HEK293 (cell line): ENCODE results near the gene SHISA9.

Experiments
- CTCF ChIA-PET: fragments of 350-600 bp; formaldehyde crosslinking; extraction: SDS; loops from one replicate; lab custom pipeline; 2021; ENCODE audit warnings: antibody characterized with exemption; lab: Yijun Ruan, JAX
- POLR2A ChIA-PET: fragments of 300-600 bp; formaldehyde crosslinking; extraction: SDS; loops from one replicate; lab custom pipeline; 2020; ENCODE audit warnings: antibody characterized with exemption, inconsistent platforms; lab: Yijun Ruan, JAX
- H3K27ac ChIP-seq: fragments of 200-500 bp; sonication (Bioruptor generic); 2 replicates; pipeline ENCODE4 v1.5.1; 2014; ENCODE audit warnings: low read depth, low read length, control low read depth, inconsistent platforms; ENCODE audit errors: extremely low read depth
- H3K36me3 ChIP-seq, 2 experiments: fragments of 200-500 bp in 1 of 2; sonication (Bioruptor generic) in 1 of 2; 1 replicate in 1 of 2; 2 replicates in 1 of 2; pipeline ENCODE4 v1.5.1; 2014 to 2017; ENCODE audit warnings: inconsistent platforms in 2 of 2, low read length in 2 of 2; ENCODE audit not compliant: control insufficient read depth in 2 of 2, insufficient read depth in 1 of 2
- H3K4me1 ChIP-seq: fragments of 200-500 bp; sonication (Bioruptor generic); 2 replicates; pipeline ENCODE4 v1.5.1; 2014; ENCODE audit warnings: mild to moderate bottlenecking, low read length, inconsistent platforms; ENCODE audit not compliant: control insufficient read depth, insufficient read depth
- H3K4me3 ChIP-seq: 2 replicates; pipeline ENCODE4 v1.5.1; 2011; ENCODE audit warnings: low read depth, mild to moderate bottlenecking, control low read depth, low read length, moderate library complexity
- H3K9me3 ChIP-seq: fragments of 200-500 bp; sonication (Bioruptor generic); 2 replicates; pipeline ENCODE4 v1.5.1; 2014; ENCODE audit warnings: low read depth, low read length, inconsistent platforms; ENCODE audit not compliant: control insufficient read depth, insufficient read depth
- HIC1 ChIP-seq: fragments of 450-650 bp; formaldehyde crosslinking; IDR thresholded peaks from 2 replicates; pipeline ENCODE4 v1.5.1; 2016; ENCODE audit warnings: missing biosample characterization, missing genetic modification characterization
- MYNN ChIP-seq: fragments of 450-650 bp; formaldehyde crosslinking; IDR thresholded peaks from 2 replicates; pipeline ENCODE4 v1.5.1; 2016; ENCODE audit warnings: missing biosample characterization, missing genetic modification characterization, borderline replicate concordance
- RBAK ChIP-seq: fragments of 450-650 bp; formaldehyde crosslinking; IDR thresholded peaks from 2 replicates; pipeline ENCODE4 v1.5.1; 2016; ENCODE audit warnings: missing biosample characterization, missing genetic modification characterization
- SP7 ChIP-seq: fragments of 450-650 bp; formaldehyde crosslinking; IDR thresholded peaks from 2 replicates; pipeline ENCODE4 v1.5.1; 2016; ENCODE audit warnings: missing biosample characterization, missing genetic modification characterization
- ZBTB10 ChIP-seq: fragments of 450-650 bp; formaldehyde crosslinking; IDR thresholded peaks from 2 replicates; pipeline ENCODE4 v1.5.1; 2016; ENCODE audit warnings: missing biosample characterization, missing genetic modification characterization
- ZBTB49 ChIP-seq: fragments of 450-650 bp; formaldehyde crosslinking; IDR thresholded peaks from 2 replicates; pipeline ENCODE4 v1.5.1; 2016; ENCODE audit warnings: missing biosample characterization, missing genetic modification characterization, low read depth
- ZEB2 ChIP-seq: fragments of 450-650 bp; formaldehyde crosslinking; IDR thresholded peaks from 2 replicates; pipeline ENCODE4 v1.5.1; 2016; ENCODE audit warnings: missing biosample characterization, missing genetic modification characterization
- ZFHX2 ChIP-seq: fragments of 450-650 bp; formaldehyde crosslinking; conservative IDR thresholded peaks from 2 replicates; pipeline ENCODE4 v1.5.1; 2016; ENCODE audit warnings: missing biosample characterization, missing genetic modification characterization
- ZFP3 ChIP-seq: fragments of 450-650 bp; formaldehyde crosslinking; IDR thresholded peaks from 2 replicates; pipeline ENCODE4 v1.5.1; 2016; ENCODE audit warnings: low read depth, missing biosample characterization, missing genetic modification characterization
- ZFP41 ChIP-seq: fragments of 450-650 bp; formaldehyde crosslinking; IDR thresholded peaks from 2 replicates; pipeline ENCODE4 v1.5.1; 2016; ENCODE audit warnings: missing biosample characterization, missing genetic modification characterization, borderline replicate concordance
- ZNF114 ChIP-seq: fragments of 450-650 bp; formaldehyde crosslinking; IDR thresholded peaks from 2 replicates; pipeline ENCODE4 v1.5.0; 2017; ENCODE audit warnings: missing biosample characterization, missing genetic modification characterization
- ZNF174 ChIP-seq: fragments of 450-650 bp; formaldehyde crosslinking; IDR thresholded peaks from 2 replicates; pipeline ENCODE4 v1.5.0; 2017; ENCODE audit warnings: missing biosample characterization, mild to moderate bottlenecking, missing genetic modification characterization
- ZNF223 ChIP-seq: fragments of 450-650 bp; formaldehyde crosslinking; IDR thresholded peaks from 2 replicates; pipeline ENCODE4 v1.5.1; 2016; ENCODE audit warnings: missing biosample characterization, missing genetic modification characterization
- ZNF239 ChIP-seq: fragments of 450-650 bp; formaldehyde crosslinking; IDR thresholded peaks from 2 replicates; pipeline ENCODE4 v1.5.1; 2016; ENCODE audit warnings: missing biosample characterization, missing genetic modification characterization
- ZNF266 ChIP-seq: fragments of 450-650 bp; formaldehyde crosslinking; IDR thresholded peaks from 2 replicates; pipeline ENCODE4 v1.5.1; 2016; ENCODE audit warnings: missing biosample characterization, missing genetic modification characterization, low read depth
- ZNF341 ChIP-seq: fragments of 450-650 bp; formaldehyde crosslinking; IDR thresholded peaks from 2 replicates; pipeline ENCODE4; 2016; ENCODE audit warnings: low read depth, missing biosample characterization, missing genetic modification characterization
- ZNF350 ChIP-seq: fragments of 450-650 bp; formaldehyde crosslinking; IDR thresholded peaks from 2 replicates; pipeline ENCODE4 v1.5.0; 2017; ENCODE audit warnings: missing biosample characterization, mild to moderate bottlenecking, missing genetic modification characterization
- ZNF391 ChIP-seq: fragments of 450-650 bp; formaldehyde crosslinking; IDR thresholded peaks from 2 replicates; pipeline ENCODE4 v1.5.1; 2016; ENCODE audit warnings: low read depth, missing biosample characterization, missing genetic modification characterization, borderline replicate concordance
- ZNF449 ChIP-seq: fragments of 450-650 bp; formaldehyde crosslinking; IDR thresholded peaks from 2 replicates; pipeline ENCODE4 v1.5.1; 2017; ENCODE audit warnings: missing biosample characterization, mild to moderate bottlenecking, missing genetic modification characterization, moderate library complexity
- ZNF558 ChIP-seq: fragments of 450-650 bp; formaldehyde crosslinking; IDR thresholded peaks from 2 replicates; pipeline ENCODE4 v1.5.1; 2016; ENCODE audit warnings: missing biosample characterization, missing genetic modification characterization
- ZNF561 ChIP-seq: fragments of 450-650 bp; IDR thresholded peaks from 2 replicates; pipeline ENCODE4 v1.5.1; 2018; ENCODE audit warnings: missing biosample characterization, missing genetic modification characterization, borderline replicate concordance
- ZNF629 ChIP-seq: fragments of 450-650 bp; formaldehyde crosslinking; IDR thresholded peaks from 2 replicates; pipeline ENCODE4 v1.5.1; 2017; ENCODE audit warnings: missing biosample characterization, missing genetic modification characterization
- ZNF658 ChIP-seq: fragments of 450-650 bp; formaldehyde crosslinking; IDR thresholded peaks from 2 replicates; pipeline ENCODE4; 2016; ENCODE audit warnings: missing biosample characterization, missing genetic modification characterization
- ZNF664 ChIP-seq: fragments of 450-650 bp; formaldehyde crosslinking; IDR thresholded peaks from 2 replicates; pipeline ENCODE4 v1.5.1; 2016; ENCODE audit warnings: missing biosample characterization, missing genetic modification characterization
- ZNF785 ChIP-seq: fragments of 450-650 bp; formaldehyde crosslinking; IDR thresholded peaks from 2 replicates; pipeline ENCODE4 v1.5.1; 2016; ENCODE audit warnings: missing biosample characterization, missing genetic modification characterization
- ZNF843 ChIP-seq: fragments of 450-650 bp; formaldehyde crosslinking; IDR thresholded peaks from 2 replicates; pipeline ENCODE4 v1.5.1; 2016; ENCODE audit warnings: missing biosample characterization, missing genetic modification characterization
- ZSCAN4 ChIP-seq: fragments of 450-650 bp; formaldehyde crosslinking; IDR thresholded peaks from 2 replicates; pipeline ENCODE4 v1.5.1; 2017; ENCODE audit warnings: missing biosample characterization, missing genetic modification characterization

The SHISA9 gene

GRCh38 chr16:13061691-13062090 lies 160.3 kb downstream of the SHISA9 start:
- Histone ChIP-seq H3K4me1 (no peaks in the 10 kb centered on the region), H3K9me3 (no peaks in the 10 kb centered on the region), H3K4me3 (no peak overlapping the region), H3K36me3 (no peaks in the 10 kb centered on the region), H3K27ac (no peak overlapping the region)
- no peak for TF ChIP-seq ZBTB10
- TF ChIP-seq ZFHX2: no peak
- no peak for TF ChIP-seq ZNF843 (tag by site-specific recombination)
- TF ChIP-seq MYNN (tag by site-specific recombination): no peak
- no peak for TF ChIP-seq ZNF266 (tag by site-specific recombination)
- TF ChIP-seq ZNF664 (tag by site-specific recombination): no peak
- no peak for TF ChIP-seq ZNF341 (tag by site-specific recombination)
- TF ChIP-seq ZNF449 (tag by site-specific recombination): no peak
- no peak for TF ChIP-seq ZEB2 (tag by site-specific recombination)
- no peak for TF ChIP-seq ZNF785 (tag by site-specific recombination)
- TF ChIP-seq ZSCAN4: no peak
- no peak for TF ChIP-seq ZNF391 (tag by site-specific recombination)
- no peak for TF ChIP-seq RBAK
- TF ChIP-seq HIC1 (tag by site-specific recombination): no peak
- TF ChIP-seq ZFP3 (tag by site-specific recombination): no peak
- TF ChIP-seq ZNF350 (tag by site-specific recombination): no peak
- ChIA-PET POLR2A (no interaction called here), CTCF (no interaction called here)

- TF ChIP-seq ZNF658 (tag by site-specific recombination) (no peak), SP7 (no peak), ZBTB49 (tag by site-specific recombination) (no peak), ZFP41 (tag by site-specific recombination) (no peak), ZNF785 (tag by site-specific recombination) (no peak), ZNF843 (tag by site-specific recombination) (no peak), ZNF239 (tag by site-specific recombination) (no peak), ZNF629 (tag by site-specific recombination) (no peak), ZNF561 (tag by site-specific recombination) (no peak), ZNF223 (tag by site-specific recombination) (no peak), ZNF114 (no peak), ZNF558 (tag by site-specific recombination) (no peak), ZNF174 (tag by site-specific recombination) (no peak)
- no peaks in the 10 kb centered on the region for H3K4me1 ChIP-seq
- no peak overlapping the region for H3K4me3 ChIP-seq
- H3K27ac ChIP-seq: no peak overlapping the region
- ChIA-PET CTCF (no interaction called here), POLR2A (no interaction called here)
- H3K9me3 ChIP-seq: no peaks in the 10 kb centered on the region
- H3K36me3 ChIP-seq: no peaks in the 10 kb centered on the region
These were observed 160.8 kb downstream of the SHISA9 start for GRCh38 chr16:13062219-13062618.
